ENCODE data around the gene KNDC1.

The KNDC1 gene

DNA sequence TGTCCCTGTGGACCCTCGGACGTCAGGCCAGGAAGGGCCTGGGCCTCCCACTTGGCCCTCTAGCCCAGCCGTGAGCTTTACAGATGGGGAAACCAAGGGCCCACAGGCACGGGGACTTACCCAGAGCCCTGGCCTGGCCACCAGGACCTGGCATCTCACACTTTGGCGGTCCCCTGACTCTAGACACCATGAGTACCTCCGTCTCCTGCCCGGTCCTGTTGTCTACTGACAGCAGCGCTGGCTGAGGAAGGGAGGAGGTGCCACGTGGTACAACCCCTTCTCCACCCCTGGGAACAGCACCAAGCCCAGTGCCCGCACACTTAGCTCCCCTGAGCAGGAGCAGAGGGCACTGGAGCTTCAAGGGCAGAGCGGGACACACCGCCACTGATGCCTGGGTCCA is 46.2 kb upstream of the KNDC1 start:
- no peaks in the 10 kb centered on the region for H4K20me1 ChIP-seq (ENCODE audit: insufficient read depth)
- H3K36me3 ChIP-seq (ENCODE audit: insufficient read depth), result no peaks in the 10 kb centered on the region
- no peaks in the 10 kb centered on the region; the same call in 1 of the 2 replicates for H3K27me3 ChIP-seq (ENCODE audit: insufficient read depth, low read depth)
- no peak for TF ChIP-seq CTCF (conservative IDR thresholded peaks at IDR 0.05; ENCODE audit: low read depth, low read length)
- H3K9ac ChIP-seq, result no peak overlapping the region
- no peak overlapping the region for H2AFZ ChIP-seq (ENCODE audit: low read depth)
- H3K4me3 ChIP-seq (IDR thresholded peaks at IDR 0.05; ENCODE audit: insufficient read depth, low read depth, low read length), result no peak overlapping the region
- H3K27ac ChIP-seq, result no peak overlapping the region
- no peaks in the 10 kb centered on the region for H3K4me1 ChIP-seq (ENCODE audit: low read depth, poor library complexity, severe bottlenecking)
- H3K4me2 ChIP-seq, result no peak overlapping the region
- H3K79me2 ChIP-seq (ENCODE audit: insufficient read depth, low read depth), result no peaks in the 10 kb centered on the region

- H3K4me3 ChIP-seq (IDR thresholded peaks at IDR 0.05; ENCODE audit: insufficient read depth, low read depth, low read length), result no peak overlapping the region
- H3K4me1 ChIP-seq (ENCODE audit: low read depth, poor library complexity, severe bottlenecking), result no peaks in the 10 kb centered on the region
- no peak for TF ChIP-seq CTCF (conservative IDR thresholded peaks at IDR 0.05; ENCODE audit: low read depth, low read length)
- H2AFZ ChIP-seq (ENCODE audit: low read depth), result no peak overlapping the region
- no peak overlapping the region for H3K4me2 ChIP-seq
- no peak overlapping the region for H3K9ac ChIP-seq
- H3K36me3 ChIP-seq (ENCODE audit: insufficient read depth), result no peaks in the 10 kb centered on the region
- H4K20me1 ChIP-seq (ENCODE audit: insufficient read depth), result no peaks in the 10 kb centered on the region
- H3K27me3 ChIP-seq (ENCODE audit: insufficient read depth, low read depth), result no peaks in the 10 kb centered on the region; the same call in 1 of the 2 replicates
- H3K27ac ChIP-seq, result no peak overlapping the region
- H3K79me2 ChIP-seq (ENCODE audit: insufficient read depth, low read depth), result no peaks in the 10 kb centered on the region
These were observed 45.8 kb upstream of the KNDC1 start for GRCh38 chr10:133114251-133114650.

DNA sequence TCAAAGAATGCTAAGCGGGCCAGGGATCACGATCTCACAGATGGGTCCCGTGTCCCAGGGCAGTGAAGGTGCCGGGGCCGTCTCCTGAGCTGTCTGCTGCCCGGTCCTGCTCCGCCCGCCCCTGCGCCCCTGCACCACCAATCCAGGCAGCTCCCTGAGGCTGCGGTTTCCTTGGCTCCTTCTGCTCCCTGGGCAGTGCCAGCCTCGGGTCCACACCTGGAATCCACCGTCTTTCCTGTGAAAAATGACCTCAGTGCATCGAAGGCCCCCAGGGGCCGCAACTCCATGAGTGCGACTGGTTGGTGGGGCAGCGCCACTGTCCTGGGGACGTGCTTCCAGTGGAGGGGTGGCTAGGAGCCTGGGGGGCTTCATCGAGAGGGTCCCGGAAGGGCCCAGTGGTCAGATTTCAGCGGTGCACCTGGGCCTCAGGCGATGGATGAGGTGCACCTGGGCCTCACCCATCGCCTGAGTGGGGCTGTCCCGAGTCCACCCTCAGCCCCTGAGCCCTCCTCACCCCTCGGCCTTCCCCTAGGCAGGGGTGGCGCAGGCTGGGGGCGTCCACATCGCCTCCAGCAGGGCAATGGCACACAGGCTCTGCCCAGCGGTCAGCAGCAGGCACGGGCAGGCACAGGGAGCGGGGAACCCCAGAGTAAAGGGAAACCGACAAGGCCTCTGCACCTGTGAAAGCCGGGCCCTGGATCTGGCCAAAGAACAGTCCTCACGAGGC is 45.1 kb upstream of the KNDC1 start:
- H3K4me2 ChIP-seq, result no peak overlapping the region
- H3K36me3 ChIP-seq (ENCODE audit: insufficient read depth), result no peaks in the 10 kb centered on the region
- H3K4me1 ChIP-seq (ENCODE audit: low read depth, poor library complexity, severe bottlenecking), result no peaks in the 10 kb centered on the region
- H3K4me3 ChIP-seq (IDR thresholded peaks at IDR 0.05; ENCODE audit: insufficient read depth, low read depth, low read length), result no peak overlapping the region
- H3K27ac ChIP-seq, result no peak overlapping the region
- H3K9ac ChIP-seq, result no peak overlapping the region
- H2AFZ ChIP-seq (ENCODE audit: low read depth), result no peak overlapping the region
- H3K79me2 ChIP-seq (ENCODE audit: insufficient read depth, low read depth), result no peaks in the 10 kb centered on the region
- no peaks in the 10 kb centered on the region for H4K20me1 ChIP-seq (ENCODE audit: insufficient read depth)
- no peaks in the 10 kb centered on the region for H3K27me3 ChIP-seq (ENCODE audit: insufficient read depth, low read depth)
- TF ChIP-seq CTCF (conservative IDR thresholded peaks at IDR 0.05; ENCODE audit: low read depth, low read length), result no peak

DNA sequence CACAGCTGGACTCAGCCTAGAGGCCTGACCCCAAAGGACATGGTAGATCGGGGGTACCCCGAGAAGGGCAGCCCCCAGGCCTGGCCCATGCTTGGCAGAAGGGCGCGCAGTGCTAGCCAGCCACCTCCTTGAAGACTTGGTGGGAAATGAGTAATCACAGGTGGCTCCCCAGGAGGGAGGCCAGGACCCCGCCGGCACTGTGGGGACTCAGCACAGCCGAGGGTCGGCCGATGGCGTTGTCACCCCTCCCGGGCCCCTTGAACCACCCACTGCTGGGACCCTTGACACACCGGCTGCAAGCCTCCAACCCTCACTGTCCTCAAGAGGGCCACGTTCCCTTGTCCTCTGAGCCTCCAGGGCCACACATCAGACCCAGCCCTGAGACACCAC is 44.6 kb upstream of the KNDC1 start:
- Histone ChIP-seq H3K4me2 (no peak overlapping the region), H3K79me2 (ENCODE audit: insufficient read depth, low read depth) (no peaks in the 10 kb centered on the region), H3K27me3 (ENCODE audit: insufficient read depth, low read depth) (no peaks in the 10 kb centered on the region), H3K4me3 (IDR thresholded peaks at IDR 0.05; ENCODE audit: insufficient read depth, low read depth, low read length) (no peak overlapping the region), H2AFZ (ENCODE audit: low read depth) (no peak overlapping the region), H3K4me1 (ENCODE audit: low read depth, poor library complexity, severe bottlenecking) (no peaks in the 10 kb centered on the region), H4K20me1 (ENCODE audit: insufficient read depth) (no peaks in the 10 kb centered on the region), H3K9ac (no peak overlapping the region), H3K36me3 (ENCODE audit: insufficient read depth) (no peaks in the 10 kb centered on the region), H3K27ac (no peak overlapping the region)
- TF ChIP-seq CTCF (conservative IDR thresholded peaks at IDR 0.05; ENCODE audit: low read depth, low read length), result no peak

Measured in KMS-11 (cell line).